ENCODE data around the gene ATG4A. TPM values are rescaled to one million over a fixed set of nuclear protein-coding genes. Genes with fewer than 3 reads are reported as not detected.
A peak's percentile ranks its signal among the peaks of the same experiment; 100 is the strongest.

Gene ATG4A
- total RNA-seq, 1 donor from 2014 or later = 17.4 TPM

DNA sequence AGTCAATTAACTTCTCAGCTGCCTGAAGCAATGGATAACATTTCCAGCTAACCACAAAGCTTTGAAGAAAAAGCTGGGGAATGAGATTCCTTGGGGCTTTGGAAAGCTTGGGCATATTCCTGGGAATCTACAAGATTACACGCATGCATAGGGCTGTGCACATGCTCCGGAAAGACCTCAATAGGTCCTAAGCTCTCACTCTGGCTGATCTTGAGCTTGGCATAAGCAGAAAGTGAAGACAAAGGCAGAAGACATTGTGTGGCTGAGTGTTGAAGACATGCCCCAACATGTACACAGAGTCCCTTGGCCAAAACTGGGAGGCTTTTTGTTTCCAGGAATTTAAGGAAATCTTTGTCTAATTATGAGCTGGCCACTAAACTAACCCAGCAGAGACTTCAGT lies 31.2 kb downstream of the ATG4A start:
- intact Hi-C loops (cut with micrococcal nuclease) = no loop called here
- TF ChIP-seq, protein P1, sequence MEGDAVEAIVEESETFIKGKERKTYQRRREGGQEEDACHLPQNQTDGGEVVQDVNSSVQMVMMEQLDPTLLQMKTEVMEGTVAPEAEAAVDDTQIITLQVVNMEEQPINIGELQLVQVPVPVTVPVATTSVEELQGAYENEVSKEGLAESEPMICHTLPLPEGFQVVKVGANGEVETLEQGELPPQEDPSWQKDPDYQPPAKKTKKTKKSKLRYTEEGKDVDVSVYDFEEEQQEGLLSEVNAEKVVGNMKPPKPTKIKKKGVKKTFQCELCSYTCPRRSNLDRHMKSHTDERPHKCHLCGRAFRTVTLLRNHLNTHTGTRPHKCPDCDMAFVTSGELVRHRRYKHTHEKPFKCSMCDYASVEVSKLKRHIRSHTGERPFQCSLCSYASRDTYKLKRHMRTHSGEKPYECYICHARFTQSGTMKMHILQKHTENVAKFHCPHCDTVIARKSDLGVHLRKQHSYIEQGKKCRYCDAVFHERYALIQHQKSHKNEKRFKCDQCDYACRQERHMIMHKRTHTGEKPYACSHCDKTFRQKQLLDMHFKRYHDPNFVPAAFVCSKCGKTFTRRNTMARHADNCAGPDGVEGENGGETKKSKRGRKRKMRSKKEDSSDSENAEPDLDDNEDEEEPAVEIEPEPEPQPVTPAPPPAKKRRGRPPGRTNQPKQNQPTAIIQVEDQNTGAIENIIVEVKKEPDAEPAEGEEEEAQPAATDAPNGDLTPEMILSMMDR (IDR thresholded peaks at IDR 0.05; ENCODE audit: borderline replicate concordance) = no peak
- peaks cover 60% of the 10 kb centered on the region for H3K4me1 ChIP-seq
- peak overlapping the region; percentile 66 for H3K27ac ChIP-seq (replicated peaks)
- no peaks in the 10 kb centered on the region for H3K9me3 ChIP-seq (replicated peaks)
- DNase-seq = no peak
- H3K4me3 ChIP-seq = no peak overlapping the region
- no peaks in the 10 kb centered on the region for H3K36me3 ChIP-seq
- no peaks in the 10 kb centered on the region for H3K27me3 ChIP-seq (ENCODE audit: low read depth)

DNA sequence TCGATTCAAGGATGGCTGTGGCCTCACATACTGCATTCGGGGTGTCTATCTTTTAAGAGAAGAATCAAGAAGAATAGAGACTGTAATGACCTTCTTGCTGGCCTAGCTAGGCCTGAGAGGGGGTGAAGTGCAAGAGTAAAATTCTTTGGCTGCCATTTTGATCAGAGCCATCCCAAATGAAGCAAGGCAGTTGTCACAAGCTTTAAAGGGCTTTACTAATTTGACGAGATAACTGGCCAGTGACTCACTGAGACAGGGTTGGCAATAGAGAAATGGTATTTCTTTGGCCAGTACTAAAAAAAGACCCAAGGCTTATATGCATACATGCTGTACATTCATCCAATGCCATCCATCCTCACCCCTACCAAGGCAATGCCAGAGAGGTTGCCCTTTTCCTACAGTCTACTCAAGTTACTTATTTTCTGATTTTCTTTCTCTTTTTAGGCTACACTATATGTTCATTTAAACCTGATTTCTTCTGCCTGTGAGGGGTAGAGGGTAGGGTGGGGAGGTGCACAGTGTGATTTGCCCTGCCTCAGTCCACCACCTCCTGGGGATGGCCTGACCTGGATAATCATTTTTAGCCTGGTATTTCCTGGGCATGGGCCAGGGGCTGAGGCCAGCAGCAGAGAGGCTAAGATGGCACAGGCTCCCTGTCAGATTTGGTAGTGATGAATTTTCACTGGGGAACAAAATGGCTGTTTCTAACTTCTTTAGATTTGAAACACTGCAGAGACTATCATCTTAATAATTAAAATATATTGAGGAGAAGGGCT lies 32.2 kb downstream of the ATG4A start:
- Histone ChIP-seq H3K4me1 (peaks cover 56% of the 10 kb centered on the region), H3K36me3 (no peaks in the 10 kb centered on the region), H3K27me3 (ENCODE audit: low read depth) (no peaks in the 10 kb centered on the region), H3K9me3 (replicated peaks) (no peaks in the 10 kb centered on the region), H3K27ac (replicated peaks) (peak overlapping the region; percentile 66), H3K4me3 (no peak overlapping the region)
- TF ChIP-seq, protein P1 (IDR thresholded peaks at IDR 0.05; ENCODE audit: borderline replicate concordance) = no peak
- DNase-seq = peak; percentile 18
- intact Hi-C loops (cut with micrococcal nuclease) = no loop called here

DNA sequence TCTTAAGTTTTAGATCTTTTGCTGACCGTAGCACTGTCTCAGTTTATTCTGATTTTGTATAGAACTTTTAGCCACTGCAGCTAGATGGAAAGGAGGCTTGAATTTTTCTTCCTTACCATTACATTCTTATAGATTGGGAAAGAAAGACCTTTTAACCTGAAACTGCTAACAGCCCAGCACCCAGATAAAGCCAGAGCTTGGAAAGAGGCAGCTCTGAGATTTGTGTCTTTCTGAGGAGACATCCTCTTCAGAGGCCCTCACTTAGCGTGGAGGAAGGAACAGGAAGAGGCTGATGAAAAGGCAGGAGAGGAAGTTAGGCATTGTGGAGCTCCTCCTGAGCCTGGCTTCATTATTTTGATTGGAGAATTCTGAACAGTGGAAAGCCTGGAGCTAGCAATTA lies 35.1 kb downstream of the ATG4A start:
- Histone ChIP-seq H3K27ac (replicated peaks) (peak overlapping the region; percentile 57), H3K36me3 (peaks cover 3% of the 10 kb centered on the region), H3K9me3 (replicated peaks) (no peaks in the 10 kb centered on the region), H3K4me1 (peaks cover 34% of the 10 kb centered on the region), H3K27me3 (ENCODE audit: low read depth) (no peaks in the 10 kb centered on the region), H3K4me3 (no peak overlapping the region)
- intact Hi-C loops (cut with micrococcal nuclease) = no loop called here
- no peak for DNase-seq
- TF ChIP-seq, protein P1 (IDR thresholded peaks at IDR 0.05; ENCODE audit: borderline replicate concordance) = no peak

DNA sequence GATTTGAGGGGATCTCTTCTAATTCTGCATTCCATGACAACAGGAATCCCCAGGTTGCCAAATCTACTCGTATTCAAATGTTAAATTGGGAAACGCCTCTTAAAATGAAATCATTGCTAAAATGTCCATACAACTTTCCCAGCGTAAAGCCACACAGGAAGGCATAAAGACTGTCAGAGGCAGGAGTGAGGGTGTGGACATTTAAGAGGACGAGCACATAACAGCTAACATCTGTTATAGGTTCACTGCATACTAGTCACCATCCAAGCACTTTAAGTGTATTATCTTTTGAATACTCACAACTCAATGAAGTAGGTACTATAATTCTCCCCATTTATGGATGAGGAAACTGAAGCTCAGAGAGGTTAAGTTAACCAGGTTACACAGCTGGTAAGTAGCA lies 35.6 kb downstream of the ATG4A start:
- H3K9me3 ChIP-seq (replicated peaks) = no peaks in the 10 kb centered on the region
- H3K27ac ChIP-seq (replicated peaks) = peak overlapping the region; percentile 57
- no peak overlapping the region for H3K4me3 ChIP-seq
- H3K4me1 ChIP-seq = peaks cover 29% of the 10 kb centered on the region
- peaks cover 3% of the 10 kb centered on the region for H3K36me3 ChIP-seq
- no peak for DNase-seq
- TF ChIP-seq, protein P1 (IDR thresholded peaks at IDR 0.05; ENCODE audit: borderline replicate concordance) = no peak
- intact Hi-C loops (cut with micrococcal nuclease) = no loop called here
- H3K27me3 ChIP-seq (ENCODE audit: low read depth) = no peaks in the 10 kb centered on the region

DNA sequence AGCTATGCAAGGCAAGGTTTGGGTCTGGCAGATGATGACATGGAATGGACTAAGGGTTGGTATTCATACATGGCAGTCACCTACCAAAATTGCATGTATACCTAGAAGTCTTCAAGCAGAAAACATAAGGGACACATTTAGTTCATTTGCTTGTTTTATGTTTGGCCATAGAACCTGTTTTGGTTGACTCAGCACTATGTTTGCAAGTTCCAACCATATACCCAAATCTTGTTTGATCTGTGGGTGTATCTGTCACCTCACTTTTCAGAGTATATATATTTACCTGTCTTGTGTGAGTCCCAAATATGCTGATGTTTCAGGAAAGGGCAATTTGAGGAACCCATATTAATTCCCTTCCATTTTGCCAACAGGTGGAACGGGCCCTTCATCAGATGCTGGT lies 39.3 kb downstream of the ATG4A start:
- TF ChIP-seq, protein P1 (IDR thresholded peaks at IDR 0.05; ENCODE audit: borderline replicate concordance) = no peak
- peak overlapping the region; percentile 79 for H3K27ac ChIP-seq (replicated peaks)
- H3K4me1 ChIP-seq = peaks cover 8% of the 10 kb centered on the region
- H3K36me3 ChIP-seq = peaks cover 14% of the 10 kb centered on the region
- H3K27me3 ChIP-seq (ENCODE audit: low read depth) = no peaks in the 10 kb centered on the region
- H3K9me3 ChIP-seq (replicated peaks) = no peaks in the 10 kb centered on the region
- DNase-seq = no peak
- H3K4me3 ChIP-seq = no peak overlapping the region
- intact Hi-C loops (cut with micrococcal nuclease) = no loop called here
